ENCODE data around the gene NPIPB4.
"Not testable (repeated sequence)": the region's sequence is repeated elsewhere in the genome, so short reads cannot be mapped to it uniquely, and the experiment has no call there.

GRCh38 chr16:21820028-21820907, 37.3 kb downstream of the NPIPB4 start:
- not testable (repeated sequence) for TF ChIP-seq ETV6 (IDR thresholded peaks at IDR 0.05; ENCODE audit: borderline replicate concordance in 1 of 2, low read depth in 2 of 2, low read length in 1 of 2); ETV6 (CRISPR knock-in tag; IDR thresholded peaks at IDR 0.05; ENCODE audit: borderline replicate concordance); ZKSCAN3 (CRISPR knock-in tag; IDR thresholded peaks at IDR 0.05); GATA2 (CRISPR knock-in tag; IDR thresholded peaks at IDR 0.05); E2F4 (CRISPR knock-in tag; IDR thresholded peaks at IDR 0.05; ENCODE audit: low read depth); HMGN3 (IDR thresholded peaks at IDR 0.05; ENCODE audit: borderline replicate concordance, extremely low read depth, insufficient read length, low read depth, low read length); CTCF (IDR thresholded peaks at IDR 0.05 in 2 of 3, conservative IDR thresholded peaks at IDR 0.05 in 1 of 3; ENCODE audit: insufficient read depth in 2 of 3, low read depth in 1 of 3, low read length in 3 of 3); ZNF830 (CRISPR knock-in tag; IDR thresholded peaks at IDR 0.05); POLR2A (conservative IDR thresholded peaks at IDR 0.05); FOXM1 (IDR thresholded peaks at IDR 0.05; ENCODE audit: low read depth); FOXM1 (CRISPR knock-in tag; IDR thresholded peaks at IDR 0.05; ENCODE audit: low read depth); ZNF354B (CRISPR knock-in tag; IDR thresholded peaks at IDR 0.05); CREB3L1 (IDR thresholded peaks at IDR 0.05; ENCODE audit: borderline replicate concordance, low read depth)

Data from K562 (cell line).